ENCODE results near the gene VWA1.

Gene VWA1

GRCh38 chr1:1435911-1436629 lies 580 bp downstream of the VWA1 start:
- Histone ChIP-seq H3K27ac (peak overlapping the region in 1 of 2 donors; percentile 88), H3K4me3 (peak overlapping the region; percentile 72)
- TF ChIP-seq CTCF (IDR thresholded peaks at IDR 0.05), result no peak
- no peak for DNase-seq (ENCODE audit: low spot score)

GRCh38 chr1:1436630-1437032 lies 1.1 kb downstream of the VWA1 start:
- no peak for DNase-seq (ENCODE audit: low spot score)
- Histone ChIP-seq H3K4me3 (peak overlapping the region; percentile 72), H3K27ac (no peak overlapping the region)
- TF ChIP-seq CTCF (IDR thresholded peaks at IDR 0.05), result no peak

GRCh38 chr1:1437033-1437903 lies 1.8 kb downstream of the VWA1 start:
- DNase-seq (ENCODE audit: low spot score), result no peak
- TF ChIP-seq CTCF (IDR thresholded peaks at IDR 0.05), result no peak
- Histone ChIP-seq H3K27ac (no peak overlapping the region), H3K4me3 (peak overlapping the region; percentile 72)

GRCh38 chr1:1437904-1438376 lies 2.5 kb downstream of the VWA1 start:
- TF ChIP-seq CTCF (IDR thresholded peaks at IDR 0.05), result no peak
- no peak for DNase-seq (ENCODE audit: low spot score)
- no peak overlapping the region for H3K27ac ChIP-seq
- no peak overlapping the region for H3K4me3 ChIP-seq

GRCh38 chr1:1438531-1439381 lies 3.3 kb downstream of the VWA1 start:
- DNase-seq (ENCODE audit: low spot score), result no peak
- TF ChIP-seq CTCF (IDR thresholded peaks at IDR 0.05), result no peak
- Histone ChIP-seq H3K4me3 (no peak overlapping the region), H3K27ac (no peak overlapping the region)

- TF ChIP-seq CTCF (IDR thresholded peaks at IDR 0.05), result no peak
- no peak overlapping the region for H3K4me3 ChIP-seq
- DNase-seq (ENCODE audit: low spot score), result no peak
- no peak overlapping the region for H3K27ac ChIP-seq
Observed at GRCh38 chr1:1439546-1440261, 4.2 kb downstream of the VWA1 start.

Data from coronary artery (tissue), 2 donors.